ENCODE measurements around the gene FRY. TPM values are rescaled to one million over a fixed set of nuclear protein-coding genes. Genes with fewer than 3 reads are reported as not detected.

FRY gene
- total and polyA plus RNA-seq, 10 of the 15 experiments (the other 5 are each of a cell fraction or from before 2014, with no cell fraction given), result 0.18 to 1.4 (median 0.30) TPM

DNA sequence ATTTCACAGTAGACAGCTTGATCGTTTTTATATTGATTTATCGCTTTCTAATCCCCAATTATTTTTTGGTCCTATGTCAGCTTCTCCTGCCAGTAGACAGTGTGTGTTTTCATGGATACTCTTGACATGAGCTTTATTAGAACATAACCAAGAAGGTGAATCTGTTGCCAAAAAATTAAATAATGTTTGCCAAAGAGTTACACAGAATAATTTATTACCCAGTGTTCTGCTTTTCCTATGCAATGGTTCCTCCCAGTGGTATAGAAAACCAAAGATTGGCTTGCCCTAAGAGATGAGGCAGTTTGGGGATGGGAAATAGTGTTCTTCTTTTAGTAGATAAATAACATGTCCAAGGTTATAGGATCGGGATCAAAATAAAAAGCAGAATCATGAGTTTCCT lies 8.5 kb upstream of the FRY start (continued):
- TF ChIP-seq CHD2 (IDR thresholded peaks at IDR 0.05; ENCODE audit: borderline replicate concordance, low read depth, low read length) (no peak), SMAD1 (IDR thresholded peaks at IDR 0.05; ENCODE audit: low read depth, partially characterized antibody) (no peak), TBL1XR1 (IDR thresholded peaks at IDR 0.05; ENCODE audit: low read depth, low read length) (no peak)

DNA sequence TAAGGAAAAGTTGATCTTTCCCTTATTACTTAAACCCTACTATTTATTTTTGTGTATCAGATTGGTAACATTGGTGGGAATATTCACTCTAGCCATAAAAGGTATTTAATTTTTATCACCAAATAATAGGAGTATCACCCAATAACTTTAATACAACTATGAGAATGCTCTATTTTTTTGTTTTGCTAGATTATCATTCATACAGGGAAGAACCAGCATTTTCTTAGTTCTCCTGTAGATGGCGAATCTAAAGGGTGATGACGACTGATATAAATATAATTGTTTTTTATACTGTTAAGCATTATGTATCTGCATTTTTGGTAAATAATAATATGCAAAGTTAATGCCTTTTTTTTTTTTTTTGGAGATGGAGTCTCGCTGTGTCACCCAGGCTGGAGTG lies 7.9 kb upstream of the FRY start:
- Histone ChIP-seq H3K4me1 (ENCODE audit: control insufficient read depth, insufficient read depth, low read length) (no peaks in the 10 kb centered on the region), H3K9ac (ENCODE audit: control insufficient read depth, insufficient read depth, low read length) (no peak overlapping the region), H3K4me2 (ENCODE audit: control insufficient read depth, insufficient read depth) (no peak overlapping the region), H3K9me3 (replicated peaks; ENCODE audit: control insufficient read depth, insufficient read depth, low read length) (no peaks in the 10 kb centered on the region), H3K79me2 (ENCODE audit: control insufficient read depth, insufficient read depth, low read length) (no peaks in the 10 kb centered on the region), H3K27me3 (replicated peaks in 1 of 2; ENCODE audit: control insufficient read depth in 2 of 2, insufficient read depth in 2 of 2, low read length in 1 of 2) (no peaks in the 10 kb centered on the region), H3K36me3 (ENCODE audit: control insufficient read depth in 2 of 2, insufficient read depth in 2 of 2, low read length in 1 of 2) (no peaks in the 10 kb centered on the region), H3K4me3 (no peak overlapping the region), H2AFZ (ENCODE audit: control insufficient read depth, low read depth, low read length) (no peak overlapping the region), H4K20me1 (ENCODE audit: control insufficient read depth, insufficient read depth) (no peaks in the 10 kb centered on the region), H3K27ac (ENCODE audit: control insufficient read depth, insufficient read depth) (no peak overlapping the region)
- intact Hi-C loops (cut with micrococcal nuclease; ENCODE audit: unreplicated experiment), result loop anchor here (5.0 kb wide), 1 partner anchor 559 kb away; no protein-coding TSS in a partner anchor
- TF ChIP-seq, protein P1, sequence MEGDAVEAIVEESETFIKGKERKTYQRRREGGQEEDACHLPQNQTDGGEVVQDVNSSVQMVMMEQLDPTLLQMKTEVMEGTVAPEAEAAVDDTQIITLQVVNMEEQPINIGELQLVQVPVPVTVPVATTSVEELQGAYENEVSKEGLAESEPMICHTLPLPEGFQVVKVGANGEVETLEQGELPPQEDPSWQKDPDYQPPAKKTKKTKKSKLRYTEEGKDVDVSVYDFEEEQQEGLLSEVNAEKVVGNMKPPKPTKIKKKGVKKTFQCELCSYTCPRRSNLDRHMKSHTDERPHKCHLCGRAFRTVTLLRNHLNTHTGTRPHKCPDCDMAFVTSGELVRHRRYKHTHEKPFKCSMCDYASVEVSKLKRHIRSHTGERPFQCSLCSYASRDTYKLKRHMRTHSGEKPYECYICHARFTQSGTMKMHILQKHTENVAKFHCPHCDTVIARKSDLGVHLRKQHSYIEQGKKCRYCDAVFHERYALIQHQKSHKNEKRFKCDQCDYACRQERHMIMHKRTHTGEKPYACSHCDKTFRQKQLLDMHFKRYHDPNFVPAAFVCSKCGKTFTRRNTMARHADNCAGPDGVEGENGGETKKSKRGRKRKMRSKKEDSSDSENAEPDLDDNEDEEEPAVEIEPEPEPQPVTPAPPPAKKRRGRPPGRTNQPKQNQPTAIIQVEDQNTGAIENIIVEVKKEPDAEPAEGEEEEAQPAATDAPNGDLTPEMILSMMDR (IDR thresholded peaks at IDR 0.05 in 2 of 3, conservative IDR thresholded peaks at IDR 0.05 in 1 of 3; ENCODE audit: control insufficient read depth in 2 of 3, extremely low read depth in 1 of 3, insufficient read depth in 1 of 3, low read depth in 3 of 3, low read length in 3 of 3), result peak in 1 of 3 experiments; percentile 14; a peak in 1 of 6 replicates
- no peak for TF ChIP-seq SUZ12 (IDR thresholded peaks at IDR 0.05; ENCODE audit: unreplicated experiment)
- DNase-seq (ENCODE audit: low read depth, low spot score) (no peak), FAIRE-seq (no peak), ATAC-seq (no peak)
- RAD21 ChIA-PET (ENCODE audit: unreplicated experiment), result interaction anchor here (1.6 kb wide), 1 partner anchor 114 kb away, joined by 5 read pairs; no protein-coding TSS in a partner anchor
- POLR2A ChIA-PET, result no interaction called here
- in situ Hi-C loops (cut with MboI), result loop anchor here (5.0 kb wide), 1 partner anchor 51 kb away; no protein-coding TSS in a partner anchor
- BruUV-seq (replicated peaks), result no TSS peak
- SMC1A ChIA-PET (ENCODE audit: uncharacterized antibody, unreplicated experiment), result interaction anchor here (1.0 to 1.3 kb wide), 2 partner anchors 36 to 119 kb away, joined by 3 to 4 read pairs; no protein-coding TSS in a partner anchor
- 74% methylated on average over 3 of the region's 3 CpGs for WGBS (ENCODE audit: insufficient coverage, insufficient replicate concordance, low lambda C conversion rate, missing lambda C conversion rate)
- CTCF ChIA-PET, result no interaction called here
